ENCODE data around the gene MTURN. TPM values are rescaled to one million over a fixed set of nuclear protein-coding genes. Genes with fewer than 3 reads are reported as not detected.

MTURN gene
- total RNA-seq, 1 experiment from 2014 or later = 7.5 TPM

- DNase-seq (ENCODE audit: unreplicated experiment) = no peak
- no peaks in the 10 kb centered on the region for H3K36me3 Mint-ChIP-seq (ENCODE audit: insufficient read depth, unreplicated experiment)
- ChIA-PET CTCF (interaction anchor here (0.6 kb wide), 1 partner anchor 16 kb away, joined by 3 read pairs; no protein-coding TSS in a partner anchor), POLR2A (interaction anchor here (0.6 kb wide), 1 partner anchor 1784 kb away, joined by 3 read pairs; no protein-coding TSS in a partner anchor)
- H3K4me1 Mint-ChIP-seq (ENCODE audit: insufficient read depth, unreplicated experiment) = peaks cover 19% of the 10 kb centered on the region
- no TSS peak for BruUV-seq (replicated peaks)
- intact Hi-C loops (cut with micrococcal nuclease) = no loop called here
- peaks cover under 1% of the 10 kb centered on the region for H3K27me3 Mint-ChIP-seq (ENCODE audit: insufficient read depth, unreplicated experiment)
- no peaks in the 10 kb centered on the region for H3K9me3 Mint-ChIP-seq (ENCODE audit: unreplicated experiment)
- no peak overlapping the region for H3K27ac Mint-ChIP-seq (ENCODE audit: low read depth, unreplicated experiment)
- TF ChIP-seq, protein P1, sequence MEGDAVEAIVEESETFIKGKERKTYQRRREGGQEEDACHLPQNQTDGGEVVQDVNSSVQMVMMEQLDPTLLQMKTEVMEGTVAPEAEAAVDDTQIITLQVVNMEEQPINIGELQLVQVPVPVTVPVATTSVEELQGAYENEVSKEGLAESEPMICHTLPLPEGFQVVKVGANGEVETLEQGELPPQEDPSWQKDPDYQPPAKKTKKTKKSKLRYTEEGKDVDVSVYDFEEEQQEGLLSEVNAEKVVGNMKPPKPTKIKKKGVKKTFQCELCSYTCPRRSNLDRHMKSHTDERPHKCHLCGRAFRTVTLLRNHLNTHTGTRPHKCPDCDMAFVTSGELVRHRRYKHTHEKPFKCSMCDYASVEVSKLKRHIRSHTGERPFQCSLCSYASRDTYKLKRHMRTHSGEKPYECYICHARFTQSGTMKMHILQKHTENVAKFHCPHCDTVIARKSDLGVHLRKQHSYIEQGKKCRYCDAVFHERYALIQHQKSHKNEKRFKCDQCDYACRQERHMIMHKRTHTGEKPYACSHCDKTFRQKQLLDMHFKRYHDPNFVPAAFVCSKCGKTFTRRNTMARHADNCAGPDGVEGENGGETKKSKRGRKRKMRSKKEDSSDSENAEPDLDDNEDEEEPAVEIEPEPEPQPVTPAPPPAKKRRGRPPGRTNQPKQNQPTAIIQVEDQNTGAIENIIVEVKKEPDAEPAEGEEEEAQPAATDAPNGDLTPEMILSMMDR (IDR thresholded peaks at IDR 0.05; ENCODE audit: unreplicated experiment) = no peak
- H3K4me3 Mint-ChIP-seq (ENCODE audit: unreplicated experiment) = no peak overlapping the region
These were observed 75.2 kb downstream of the MTURN start for GRCh38 chr7:30209951-30210350.

Other genes starting within 250 kb of the MTURN start
- gene SCRN1, start 145.2 kb upstream of the MTURN start, total RNA-seq (2022) = 30.2 and 36.5 TPM in 2 replicates
- gene FKBP14, start 108.3 kb upstream of the MTURN start, total RNA-seq (2022) = 39.8 and 49.8 TPM in 2 replicates
- 12.0 and 16.2 TPM in 2 replicates for gene PLEKHA8, start 106.6 kb upstream of the MTURN start, total RNA-seq (2022)
- gene ZNRF2, start 149.6 kb downstream of the MTURN start, total RNA-seq (2022) = 9.8 and 10.2 TPM in 2 replicates